Choroid plexus epithelial cell (primary cell): ENCODE measurements around the gene CCM2L.

Source experiments
- DNase-seq: peaks from one replicate; pipeline ENCODE4 v3.0.0-alpha.2; 2010; ENCODE audit warnings: low read depth
- H3K4me3 ChIP-seq: 2 replicates; pipeline ENCODE4 v1.5.1; 2011; ENCODE audit warnings: low read depth, mild to moderate bottlenecking, control low read depth, low read length, moderate library complexity
- TF ChIP-seq, protein P1 (sequence below): conservative IDR thresholded peaks from 2 replicates; pipeline ENCODE4 v1.5.1; 2011; ENCODE audit warnings: low read depth, mild to moderate bottlenecking, control low read depth, inconsistent platforms, low read length, moderate library complexity

CCM2L gene

GRCh38 chr20:32010101-32010500 lies at the start of gene CCM2L:
Gene CCM2L, plus strand, starts transcription at chr20:32010438. Its CDS starts 17 bp downstream, at chr20:32010455.
- H3K4me3 ChIP-seq, result no peak within 1 kb of the TSS
- TF ChIP-seq, protein P1, sequence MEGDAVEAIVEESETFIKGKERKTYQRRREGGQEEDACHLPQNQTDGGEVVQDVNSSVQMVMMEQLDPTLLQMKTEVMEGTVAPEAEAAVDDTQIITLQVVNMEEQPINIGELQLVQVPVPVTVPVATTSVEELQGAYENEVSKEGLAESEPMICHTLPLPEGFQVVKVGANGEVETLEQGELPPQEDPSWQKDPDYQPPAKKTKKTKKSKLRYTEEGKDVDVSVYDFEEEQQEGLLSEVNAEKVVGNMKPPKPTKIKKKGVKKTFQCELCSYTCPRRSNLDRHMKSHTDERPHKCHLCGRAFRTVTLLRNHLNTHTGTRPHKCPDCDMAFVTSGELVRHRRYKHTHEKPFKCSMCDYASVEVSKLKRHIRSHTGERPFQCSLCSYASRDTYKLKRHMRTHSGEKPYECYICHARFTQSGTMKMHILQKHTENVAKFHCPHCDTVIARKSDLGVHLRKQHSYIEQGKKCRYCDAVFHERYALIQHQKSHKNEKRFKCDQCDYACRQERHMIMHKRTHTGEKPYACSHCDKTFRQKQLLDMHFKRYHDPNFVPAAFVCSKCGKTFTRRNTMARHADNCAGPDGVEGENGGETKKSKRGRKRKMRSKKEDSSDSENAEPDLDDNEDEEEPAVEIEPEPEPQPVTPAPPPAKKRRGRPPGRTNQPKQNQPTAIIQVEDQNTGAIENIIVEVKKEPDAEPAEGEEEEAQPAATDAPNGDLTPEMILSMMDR, result no peak
- DNase-seq, result no peak

DNA sequence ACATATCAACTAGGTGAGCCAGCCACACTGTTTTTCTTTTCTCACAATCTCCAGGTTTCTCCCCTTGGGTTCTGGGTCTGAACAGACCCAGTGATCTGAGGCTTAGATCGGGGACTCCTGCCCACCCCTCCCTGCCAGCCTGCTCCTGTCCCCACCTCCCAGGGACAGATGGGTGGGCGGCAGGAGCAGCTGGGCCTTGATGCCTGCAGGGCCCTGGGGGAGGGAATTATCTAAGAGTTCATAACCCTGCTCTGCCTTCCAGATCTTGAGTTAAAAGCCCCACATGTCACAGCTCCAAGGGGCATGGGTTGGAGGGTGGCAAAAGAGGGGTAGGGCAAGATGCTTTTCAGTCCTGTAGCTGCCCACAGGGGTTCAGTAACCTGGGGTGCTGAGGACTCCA lies 47.5 kb upstream of the CCM2L start:
- DNase-seq, result no peak
- no peak overlapping the region for H3K4me3 ChIP-seq
- TF ChIP-seq, protein P1, result no peak

- TF ChIP-seq, protein P1, result no peak
- no peak for DNase-seq
- H3K4me3 ChIP-seq, result no peak overlapping the region
Observed at GRCh38 chr20:31963889-31964288, 46.3 kb upstream of the CCM2L start.

- TF ChIP-seq, protein P1, result no peak
- H3K4me3 ChIP-seq, result no peak overlapping the region
- DNase-seq, result no peak
Observed at GRCh38 chr20:31966991-31967655, 43.1 kb upstream of the CCM2L start.

GRCh38 chr20:31967830-31968249 lies 42.4 kb upstream of the CCM2L start, which contains the start of gene XKR7:
Gene XKR7, plus strand, starts transcription at chr20:31968151. Its CDS starts 25 bp downstream, at chr20:31968176.
- H3K4me3 ChIP-seq, result peak within 1 kb of the TSS; percentile 32
- TF ChIP-seq, protein P1, result no peak
- DNase-seq, result no peak

GRCh38 chr20:31968291-31969126 lies 41.7 kb upstream of the CCM2L start:
- peak overlapping the region; percentile 32 for H3K4me3 ChIP-seq
- TF ChIP-seq, protein P1, result no peak
- peak; percentile 69 for DNase-seq
